AG04449 (cell line): ENCODE measurements around the gene ELOVL6.
A peak's percentile ranks its signal among the peaks of the same experiment; 100 is the strongest.
"Not testable (repeated sequence)": the region's sequence is repeated elsewhere in the genome, so short reads cannot be mapped to it uniquely, and the experiment has no call there.

ENCODE experiments used
- CTCF ChIA-PET: fragments of 350-600 bp; formaldehyde crosslinking; extraction: SDS; loops from one replicate; lab custom pipeline; 2021; ENCODE audit warnings: antibody characterized with exemption; lab: Yijun Ruan, JAX
- POLR2A ChIA-PET: fragments of 400-600, 350-600 bp; formaldehyde crosslinking; extraction: SDS; loops from one replicate; lab custom pipeline; 2020; ENCODE audit warnings: antibody characterized with exemption, inconsistent platforms; lab: Yijun Ruan, JAX
- DNase-seq: peaks from one replicate; pipeline ENCODE4 v3.0.0-alpha.2; 2010; ENCODE audit warnings: low read depth, low spot score
- H3K4me3 ChIP-seq: 2 replicates; pipeline ENCODE4 v1.5.1; 2011; ENCODE audit warnings: low read depth, mild to moderate bottlenecking, control low read depth, low read length
- CTCF ChIP-seq: IDR thresholded peaks from one replicate; pipeline ENCODE4 v1.5.1; 2011; ENCODE audit warnings: mild to moderate bottlenecking, moderate library complexity, low read length, control low read depth, inconsistent platforms; ENCODE audit not compliant: insufficient read depth; ENCODE audit errors: missing control alignments

The ELOVL6 gene

GRCh38 chr4:110195561-110196205 is 2.7 kb downstream of the ELOVL6 start:
- DNase-seq: no peak
- peak overlapping the region; percentile 73 for H3K4me3 ChIP-seq
- CTCF ChIA-PET: interaction anchor here (3.7 kb wide), 1 partner anchor 145 kb away, joined by 21 read pairs; no protein-coding TSS in a partner anchor
- POLR2A ChIA-PET: no interaction called here
- TF ChIP-seq CTCF: no peak

DNA sequence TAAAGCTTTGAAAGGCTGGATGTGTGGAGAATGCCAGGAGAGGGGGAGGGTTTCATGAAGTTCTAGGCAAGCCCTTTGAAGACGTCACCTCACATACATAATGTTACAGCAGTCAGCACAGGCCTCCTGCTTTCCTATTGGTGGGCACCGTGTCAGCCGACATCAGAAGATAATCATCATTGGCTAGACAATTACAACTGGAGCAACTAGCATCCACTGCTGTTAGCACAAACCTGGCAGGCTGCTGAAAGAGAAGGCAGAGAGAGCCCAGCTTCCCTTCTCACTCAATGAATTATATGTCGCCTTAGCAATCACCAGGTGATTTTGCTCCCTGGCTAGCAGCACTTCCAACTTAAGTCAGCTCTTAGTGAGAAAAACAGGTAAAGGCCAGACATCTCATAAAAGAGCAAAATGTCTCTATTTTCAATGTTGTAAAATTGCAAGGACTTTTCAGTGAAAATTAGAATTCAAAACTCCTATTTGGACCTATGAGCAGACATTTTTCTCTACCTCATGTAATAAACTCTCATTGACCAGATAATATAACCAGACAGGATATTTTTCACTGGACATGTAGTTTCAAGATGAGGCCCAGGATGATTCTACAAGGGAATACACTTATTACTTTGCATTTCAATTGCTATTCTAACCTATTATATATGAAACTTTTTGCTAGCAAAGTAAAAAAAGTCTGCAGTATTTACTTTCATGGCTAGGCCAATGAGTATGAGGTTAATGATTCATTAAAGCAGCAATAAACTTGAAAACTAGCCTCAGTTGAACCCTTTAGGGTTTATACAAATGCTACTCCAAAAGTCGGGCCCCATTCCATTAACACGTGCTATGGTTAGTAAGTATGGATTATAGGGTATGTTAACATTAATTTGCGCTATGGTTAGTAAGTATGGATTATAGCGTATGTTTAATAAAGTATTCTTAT is 4.3 kb downstream of the ELOVL6 start:
- no peak overlapping the region for H3K4me3 ChIP-seq
- DNase-seq: peak; percentile 85
- no peak for TF ChIP-seq CTCF
- ChIA-PET POLR2A (no interaction called here), CTCF (interaction anchor here (0.7 to 1.9 kb wide), 2 partner anchors 8 to 144 kb away, joined by 3 to 11 read pairs; no protein-coding TSS in a partner anchor)

- CTCF ChIA-PET: interaction anchor here (0.7 to 1.9 kb wide), 2 partner anchors 8 to 143 kb away, joined by 3 to 11 read pairs; no protein-coding TSS in a partner anchor
- POLR2A ChIA-PET, H3K4me3 ChIP-seq, DNase-seq: not testable (repeated sequence)
These were observed 5.1 kb downstream of the ELOVL6 start for GRCh38 chr4:110193287-110193686.

DNA sequence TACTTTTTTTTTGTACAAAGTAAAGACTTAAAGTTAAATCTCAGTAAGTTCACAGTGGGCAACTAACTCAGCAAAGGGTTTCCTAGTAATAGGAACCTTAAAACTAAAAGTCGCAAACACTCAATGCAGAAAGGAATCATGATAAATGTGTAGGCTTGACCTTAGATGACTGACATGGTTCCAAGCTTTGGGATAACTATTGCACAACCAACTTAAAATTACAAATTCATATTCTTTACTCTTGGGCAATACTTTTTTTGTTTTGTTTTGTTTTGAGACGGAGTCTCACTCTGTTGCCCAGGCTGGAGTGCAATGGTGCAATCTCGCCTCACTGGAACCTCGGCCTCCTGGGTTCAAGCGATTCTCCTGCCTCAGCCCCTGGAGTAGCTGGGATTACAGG is 8.2 kb downstream of the ELOVL6 start:
- ChIA-PET POLR2A (no interaction called here), CTCF (interaction anchor here (1.0 to 1.8 kb wide), 3 partner anchors 14 to 184 kb away, joined by 3 to 5 read pairs (median 3); no protein-coding TSS in a partner anchor)
- TF ChIP-seq CTCF: no peak
- no peak overlapping the region for H3K4me3 ChIP-seq
- DNase-seq: no peak

DNA sequence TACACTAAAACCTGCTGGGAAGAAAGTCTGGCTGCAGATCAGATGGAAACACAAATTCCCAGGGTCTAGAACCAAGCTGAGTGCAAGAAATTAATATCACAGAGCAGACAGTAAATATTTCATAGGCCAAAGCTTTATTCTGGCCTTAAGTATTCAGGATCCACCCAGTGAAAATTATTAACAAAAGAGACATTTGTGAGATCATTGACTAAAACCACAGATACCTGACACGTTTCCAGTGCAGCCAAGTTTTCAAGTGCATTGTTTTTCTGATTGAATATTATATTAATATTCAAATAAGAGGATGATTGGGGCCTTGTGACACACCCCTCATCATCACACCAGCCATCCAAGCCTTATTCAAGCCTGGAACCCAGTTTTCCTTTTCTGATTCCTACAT is 10.3 kb downstream of the ELOVL6 start:
- CTCF ChIA-PET: no interaction called here
- POLR2A ChIA-PET: interaction anchor here (0.5 kb wide), 1 partner anchor 26 kb away, joined by 4 read pairs; no protein-coding TSS in a partner anchor
- H3K4me3 ChIP-seq: no peak overlapping the region
- DNase-seq: no peak
- TF ChIP-seq CTCF: no peak

GRCh38 chr4:110184791-110185155 is 13.6 kb downstream of the ELOVL6 start:
- DNase-seq: no peak
- ChIA-PET POLR2A (no interaction called here), CTCF (interaction anchor here (1.2 kb wide), 1 partner anchor 136 kb away, joined by 4 read pairs; no protein-coding TSS in a partner anchor)
- H3K4me3 ChIP-seq: no peak overlapping the region
- no peak for TF ChIP-seq CTCF
